NCI-H82 (cell line): ENCODE results near the gene PSMB1.

Experiments used
- DNase-seq: peaks from one replicate; lab custom pipeline; 2025; lab: John Stamatoyannopoulos, UW

PSMB1 gene

DNA sequence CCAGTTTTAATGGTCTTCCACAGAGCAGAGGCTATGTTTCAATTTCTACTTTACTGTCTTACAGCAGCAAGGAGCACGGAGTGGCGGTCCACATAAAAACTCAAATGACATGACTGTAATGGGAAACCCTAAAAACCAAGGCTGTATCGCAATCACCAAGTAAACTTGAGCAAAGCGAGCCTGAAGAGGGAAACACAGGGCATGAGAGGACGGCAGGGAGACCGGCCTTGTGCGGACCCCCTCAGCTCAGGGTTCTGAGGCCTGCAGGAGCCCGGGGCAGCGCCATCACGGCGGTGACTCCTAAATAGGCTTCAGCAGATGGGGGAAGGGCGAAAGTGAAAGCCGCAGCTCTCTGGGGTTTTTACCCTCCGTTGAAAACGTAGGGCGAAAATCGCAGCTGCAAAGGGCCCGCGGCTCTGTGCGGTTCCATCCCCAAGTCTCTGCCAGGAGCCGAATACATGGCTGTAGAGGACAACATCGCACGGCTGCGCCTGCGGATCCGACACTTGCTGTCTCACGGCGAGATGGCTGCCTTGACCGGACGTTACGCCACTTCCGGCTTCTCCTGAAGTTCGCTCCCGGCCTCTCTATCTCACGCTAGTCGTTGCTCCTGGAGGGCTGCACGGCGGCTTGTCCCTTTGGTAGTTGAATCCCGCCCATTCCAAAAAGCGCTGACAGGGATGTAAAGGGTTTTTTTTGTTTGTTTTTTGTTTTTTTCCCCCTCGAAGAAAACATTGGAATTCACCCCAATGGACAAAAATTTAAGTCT lies at the start of gene PSMB1:
Gene PSMB1, minus strand, starts transcription at position 543 of the 769 bp plus-strand sequence. Its CDS starts 65 bp downstream, at position 478.
- peak; percentile 98 for DNase-seq

DNA sequence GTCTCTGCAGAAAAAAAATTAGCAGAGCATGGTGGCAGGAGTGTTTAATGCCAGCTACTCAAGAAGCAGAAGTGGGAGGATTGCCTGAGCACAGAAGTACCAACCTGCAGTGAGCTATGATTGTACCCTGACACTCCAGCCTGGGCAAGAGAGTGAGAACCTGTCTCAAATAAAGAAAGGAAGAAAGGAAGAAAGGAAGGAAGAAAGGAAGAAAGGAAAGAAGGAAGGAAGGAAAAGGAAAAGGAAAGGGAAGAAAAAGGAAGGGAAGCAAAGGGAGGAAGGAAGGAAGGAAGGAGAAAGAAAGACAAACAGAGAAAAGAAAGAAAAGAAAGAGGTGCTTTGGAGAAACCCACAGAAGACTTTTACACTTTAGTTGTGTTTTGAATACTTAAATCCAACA lies 44.2 kb upstream of the PSMB1 start:
- peak; percentile 36 for DNase-seq

- DNase-seq, result peak; percentile 99
Measured at GRCh38 chr6:170596426-170596825, 43.3 kb upstream of the PSMB1 start.

DNA sequence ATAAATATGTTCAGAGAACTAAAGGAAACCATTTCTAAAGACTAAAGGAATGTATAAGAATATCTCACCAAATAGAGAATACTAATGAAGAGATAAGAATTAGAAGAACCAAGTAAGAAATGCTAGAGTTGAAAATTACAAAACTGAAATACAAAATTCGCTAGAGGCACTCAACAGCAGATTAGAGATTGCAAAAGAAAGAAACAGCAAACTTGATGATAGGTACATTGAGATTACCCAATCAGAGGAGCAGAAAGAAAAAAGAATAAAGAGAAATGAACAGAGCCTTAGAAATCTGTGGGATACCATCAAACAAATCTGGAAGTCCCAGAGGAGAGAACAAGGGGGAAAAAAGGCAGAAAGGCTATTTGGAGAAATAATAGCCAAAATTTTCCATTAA lies 37.6 kb upstream of the PSMB1 start:
- DNase-seq, result no peak

DNA sequence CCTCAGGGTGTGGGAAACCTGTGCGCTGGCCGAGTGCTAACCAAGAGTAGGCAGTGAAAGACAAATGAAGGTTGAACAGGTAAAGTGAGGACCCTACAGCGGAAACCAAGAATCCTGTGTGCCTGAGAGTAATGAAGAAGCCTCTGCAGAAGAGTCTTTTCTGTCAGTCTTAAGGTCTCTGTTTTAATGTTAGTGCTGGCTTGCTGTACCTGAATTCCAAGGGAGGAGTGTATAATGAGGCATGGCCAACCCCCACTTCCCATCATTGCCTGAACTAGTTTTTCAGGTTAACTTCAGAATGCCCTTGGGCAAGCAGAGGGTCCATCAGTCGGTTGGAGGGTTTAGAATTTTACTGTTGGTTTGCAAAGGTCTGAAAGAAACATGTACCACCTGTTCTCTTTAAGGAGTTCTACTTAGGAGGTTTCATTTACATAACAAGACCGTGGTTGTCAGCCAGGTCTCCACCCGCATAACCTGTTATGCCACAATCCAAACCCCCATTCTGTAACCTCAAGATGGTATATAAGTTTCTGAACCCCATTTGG lies 31.9 kb upstream of the PSMB1 start:
- DNase-seq, result no peak

- DNase-seq, result peak; percentile 98
Measured at GRCh38 chr6:170584181-170584953, 31.3 kb upstream of the PSMB1 start, which contains the start of gene PDCD2. Gene PDCD2, minus strand, starts transcription at chr6:170584637. Its CDS starts 56 bp downstream, at chr6:170584581.

DNA sequence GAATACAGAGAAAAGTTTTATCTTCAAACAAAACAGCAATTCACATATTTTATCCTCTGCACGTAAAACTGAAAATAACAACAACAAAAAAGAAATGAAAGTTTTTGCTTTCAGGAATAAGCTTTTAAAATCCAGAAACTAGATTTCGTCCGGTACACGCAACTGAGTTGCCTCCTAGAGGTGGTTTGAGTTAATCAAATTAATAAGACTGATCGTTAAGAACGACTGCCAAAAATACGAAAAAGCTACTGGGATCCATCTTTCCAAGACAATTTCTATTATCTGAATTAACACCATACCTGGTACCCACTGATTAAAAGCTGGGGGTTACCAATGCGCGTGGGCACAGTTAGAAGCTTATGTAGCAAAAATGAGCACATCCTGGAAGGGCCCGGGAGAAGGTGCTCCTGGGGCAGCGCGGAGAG lies 30.7 kb upstream of the PSMB1 start:
- DNase-seq, result no peak

GRCh38 chr6:170578909-170579308 lies 25.8 kb upstream of the PSMB1 start:
- DNase-seq, result no peak

- peak; percentile 51 for DNase-seq
Measured at GRCh38 chr6:170575250-170575649, 22.1 kb upstream of the PSMB1 start.

GRCh38 chr6:170572704-170573466 lies 19.8 kb upstream of the PSMB1 start:
- no peak for DNase-seq

DNA sequence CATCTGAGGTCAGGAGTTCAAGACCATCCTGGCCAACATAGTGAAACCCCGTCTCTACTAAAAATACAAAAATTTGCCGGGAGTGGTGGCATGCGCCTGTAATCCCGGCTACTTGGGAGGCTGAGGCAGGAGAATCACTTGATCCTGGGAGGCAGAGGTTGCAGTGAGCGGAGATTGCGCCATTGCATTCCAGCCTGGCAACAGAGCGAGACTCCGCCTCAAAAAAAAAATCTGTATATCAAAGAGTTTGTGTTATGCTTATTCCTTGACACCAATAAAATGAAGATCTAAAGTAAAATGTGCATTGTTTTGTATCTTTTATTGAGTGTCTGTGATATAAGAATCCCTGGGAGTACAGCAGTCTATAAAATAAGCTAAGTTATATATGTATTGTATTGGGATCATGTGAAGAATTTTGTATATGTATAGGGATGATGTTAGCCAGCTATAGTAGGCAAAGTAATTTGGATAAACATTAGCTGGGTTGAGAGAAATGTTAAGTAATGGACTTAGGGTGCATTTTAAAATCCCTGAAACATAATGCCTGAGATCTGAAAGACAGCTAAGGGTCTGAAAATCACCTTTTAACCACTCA lies 11.9 kb upstream of the PSMB1 start:
- DNase-seq, result no peak

DNA sequence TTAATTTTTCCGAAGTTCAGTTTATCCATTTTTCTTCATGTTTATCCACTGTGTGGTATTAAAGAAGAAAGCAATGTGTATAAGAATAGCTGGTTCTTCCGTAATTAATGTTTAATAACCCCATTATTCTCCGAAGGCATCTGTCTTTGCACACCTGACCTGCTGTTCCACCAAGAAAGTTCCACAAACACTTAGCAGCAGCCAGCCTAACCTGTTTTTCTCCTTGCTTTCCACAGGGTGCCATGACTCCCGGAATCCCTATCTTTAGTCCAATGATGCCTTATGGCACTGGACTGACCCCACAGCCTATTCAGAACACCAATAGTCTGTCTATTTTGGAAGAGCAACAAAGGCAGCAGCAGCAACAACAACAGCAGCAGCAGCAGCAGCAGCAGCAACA lies 8.4 kb upstream of the PSMB1 start:
- DNase-seq, result no peak

DNA sequence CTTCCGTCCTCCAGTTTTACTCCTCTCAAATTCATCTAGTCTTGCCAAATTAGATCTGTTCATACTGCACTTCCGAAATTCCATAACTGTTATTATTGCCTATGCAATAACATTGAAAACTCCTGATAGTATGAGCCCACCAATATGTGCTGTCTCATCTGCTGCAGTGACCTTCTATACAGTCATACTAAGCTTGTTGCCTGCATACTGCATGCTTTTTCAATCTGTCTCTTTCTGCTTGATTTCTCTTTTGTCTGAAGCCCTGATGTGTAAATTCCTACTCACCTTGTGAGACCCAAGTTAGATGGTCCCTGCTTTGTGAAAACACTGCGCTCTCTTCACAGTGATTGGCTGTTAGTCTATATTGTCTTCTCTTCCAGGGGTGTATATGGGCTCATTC lies 2.2 kb upstream of the PSMB1 start:
- no peak for DNase-seq

- no peak for DNase-seq
Measured at GRCh38 chr6:170554796-170555137, 1.7 kb upstream of the PSMB1 start.

- DNase-seq, result peak; percentile 100
Measured at GRCh38 chr6:170554013-170554795, 1.1 kb upstream of the PSMB1 start, which contains the start of gene TBP. Gene TBP, plus strand, starts transcription at chr6:170554369. Its CDS starts 2,661 bp downstream, at chr6:170557030.

DNA sequence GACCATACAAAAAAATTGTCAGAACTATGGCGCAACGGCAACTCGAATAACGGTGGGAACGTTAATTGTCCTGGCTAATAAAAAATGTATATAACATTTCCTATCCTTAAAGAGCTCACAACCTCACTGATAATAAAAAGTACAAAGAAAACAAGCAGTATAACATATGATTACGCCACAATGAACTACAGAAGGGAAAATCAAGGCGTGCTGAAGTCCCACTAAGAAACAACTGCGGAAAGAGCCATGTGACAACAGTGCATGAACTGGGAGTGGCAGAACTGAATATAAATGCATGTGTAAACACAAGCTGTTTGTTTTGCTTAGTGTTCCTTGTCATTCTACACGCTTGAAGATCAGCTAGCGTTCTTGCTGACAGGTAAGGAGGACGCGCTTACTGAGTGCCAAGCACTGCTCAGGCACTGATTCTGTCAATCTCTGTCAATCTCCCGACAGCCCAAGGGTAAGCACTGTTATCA lies 466 bp upstream of the PSMB1 start:
- DNase-seq, result no peak

DNA sequence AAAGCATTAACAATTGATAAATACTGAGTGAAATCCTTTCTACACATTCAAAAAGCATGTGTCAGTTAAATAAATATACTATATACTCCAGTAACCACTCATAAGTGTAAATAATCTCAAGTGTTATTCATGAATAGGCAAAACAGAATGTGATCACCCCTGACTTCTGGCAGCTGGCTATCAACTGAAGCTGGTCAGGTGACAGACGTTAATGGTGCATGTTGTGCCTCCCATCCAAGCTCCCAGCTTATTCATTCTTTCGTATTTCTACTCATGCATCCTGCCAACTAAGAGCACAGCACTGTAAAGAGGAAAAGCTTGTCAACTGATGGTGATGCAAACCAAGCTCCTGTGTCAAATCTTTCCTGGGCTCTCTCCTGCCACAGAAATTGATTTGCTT lies 7.7 kb downstream of the PSMB1 start:
- DNase-seq, result no peak

DNA sequence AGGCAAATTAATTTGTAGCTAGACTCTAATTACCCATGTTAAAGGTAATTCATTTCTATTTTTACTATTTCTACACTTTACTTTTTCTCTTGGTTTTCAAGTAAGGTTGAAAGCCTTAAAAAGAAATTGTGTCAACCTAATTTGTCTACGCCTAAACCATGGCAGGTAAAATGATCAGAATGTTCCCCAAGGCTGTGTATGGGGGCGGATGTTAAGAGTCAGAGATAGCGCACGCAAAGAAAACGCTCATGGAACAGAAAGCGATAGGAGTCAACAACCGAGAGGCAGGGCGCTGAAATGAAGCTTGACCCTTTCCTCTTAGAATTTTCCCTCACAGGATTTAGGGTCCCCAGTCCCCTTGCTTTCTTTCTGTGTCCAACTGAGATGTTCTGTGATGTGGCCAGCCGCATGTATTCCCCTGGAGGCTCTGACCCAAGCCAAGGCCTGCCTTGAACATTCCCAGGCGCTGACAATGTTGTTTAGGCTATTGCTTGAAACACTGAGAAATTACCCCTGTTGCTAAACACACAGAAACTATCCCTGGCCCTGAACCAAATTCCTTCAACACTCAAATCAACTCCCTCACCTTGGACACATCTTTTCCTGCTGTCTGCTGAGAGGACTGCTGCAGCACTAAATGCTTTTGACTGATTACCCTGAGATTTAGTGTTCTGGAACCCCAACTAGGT lies 10.9 kb downstream of the PSMB1 start:
- no peak for DNase-seq

DNA sequence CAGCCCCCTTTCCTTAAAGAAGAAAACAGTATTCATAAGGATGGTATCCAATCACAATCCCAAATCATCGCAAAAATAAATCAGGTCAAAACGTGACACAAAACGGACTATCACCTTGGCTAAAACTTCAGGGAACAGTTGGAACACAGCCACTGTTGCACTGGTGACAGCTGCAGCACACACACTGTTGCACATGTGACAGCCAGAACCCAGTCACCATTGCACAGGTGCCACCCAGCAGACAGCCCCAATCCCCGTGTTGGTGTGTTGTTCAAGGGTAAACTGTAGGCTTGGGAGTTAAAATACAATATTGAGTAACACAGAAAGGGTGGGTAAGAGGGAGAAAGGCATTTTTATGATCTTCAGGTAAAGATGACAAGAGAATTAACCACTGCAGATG lies 15.8 kb downstream of the PSMB1 start:
- no peak for DNase-seq

DNA sequence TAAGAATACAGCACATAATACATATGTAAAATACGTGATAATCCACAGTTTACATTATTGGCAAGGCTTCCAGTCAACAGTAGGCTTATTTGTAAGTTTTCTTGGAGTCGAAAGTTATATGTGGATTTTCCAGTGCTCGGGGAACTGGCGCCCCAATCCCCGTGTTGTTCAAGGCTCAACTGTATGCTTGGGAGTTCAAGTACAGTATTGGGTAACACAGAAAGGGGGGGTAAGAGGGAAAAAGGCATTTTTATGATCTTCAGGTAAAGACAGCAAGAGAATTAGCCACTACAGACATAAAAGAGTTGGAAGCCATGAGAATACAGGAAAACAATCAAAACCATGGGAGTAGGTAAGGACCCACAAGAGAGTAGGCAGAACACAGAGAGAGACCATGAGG lies 16.4 kb downstream of the PSMB1 start:
- no peak for DNase-seq
